ENCODE measurements around the gene ZSCAN12. TPM values are rescaled to one million over a fixed set of nuclear protein-coding genes. Genes with fewer than 3 reads are reported as not detected.

ZSCAN12 gene
- polyA plus RNA-seq, 1 donor (not counting 4 experiments of a cell fraction or from before 2014, with no cell fraction given): 4.0 TPM

GRCh38 chr6:28377879-28378278, 21.7 kb downstream of the ZSCAN12 start:
- Histone ChIP-seq H3K4me2 (ENCODE audit: control insufficient read depth, extremely low read depth, insufficient read depth, low read depth, low read length) (no peak overlapping the region), H3K27me3 (ENCODE audit: control insufficient read depth, extremely low read depth, insufficient read depth, low read length) (no peaks in the 10 kb centered on the region), H3K4me1 (ENCODE audit: control insufficient read depth, extremely low read depth, insufficient read depth, low read length) (no peaks in the 10 kb centered on the region), H3K79me2 (ENCODE audit: control insufficient read depth, insufficient read depth, low read length) (peaks cover 3% of the 10 kb centered on the region), H3K27ac (ENCODE audit: control insufficient read depth, insufficient read depth, low read length) (no peak overlapping the region), H3K9me1 (ENCODE audit: control insufficient read depth, extremely low read depth, insufficient read depth, low read length) (no peaks in the 10 kb centered on the region), H3K9ac (ENCODE audit: control insufficient read depth, extremely low read depth, insufficient read depth, low read length) (no peak overlapping the region), H3K9me3 (ENCODE audit: control insufficient read depth, low read depth, low read length) (no peaks in the 10 kb centered on the region), H2AFZ (ENCODE audit: control insufficient read depth, low read length) (no peak overlapping the region), H3K36me3 (ENCODE audit: control insufficient read depth in 2 of 2, extremely low read depth in 1 of 2, insufficient read depth in 2 of 2, low read length in 2 of 2) (peaks cover 3 to 12% of the 10 kb centered on the region in 2 experiments), H4K20me1 (ENCODE audit: control insufficient read depth, extremely low read depth, insufficient read depth, low read length) (no peaks in the 10 kb centered on the region), H3K4me3 (ENCODE audit: control insufficient read depth in 2 of 3, extremely low read depth in 1 of 3, insufficient read depth in 2 of 3, low read depth in 1 of 3, low read length in 3 of 3) (no peak overlapping the region)
- dilution Hi-C loops (cut with MboI; ENCODE audit: extremely low pct_ligation_motif_present, low sequenced_read_pairs): no loop called here
- DNase-seq (ENCODE audit: low read depth, low spot score) (no peak), FAIRE-seq (no peak)
- TF ChIP-seq EZH2 (IDR thresholded peaks at IDR 0.05; ENCODE audit: low read length) (no peak), CTCF (optimal IDR thresholded peaks at IDR 0.05 in 1 of 3, IDR thresholded peaks at IDR 0.05 in 1 of 3, conservative IDR thresholded peaks at IDR 0.05 in 1 of 3; ENCODE audit: extremely low read depth in 1 of 3, insufficient read depth in 2 of 3, low read length in 3 of 3) (no peak)

- FAIRE-seq: no peak
- no peaks in the 10 kb centered on the region for H3K27me3 ChIP-seq (ENCODE audit: control insufficient read depth, extremely low read depth, insufficient read depth, low read length)
Measured at GRCh38 chr6:28373925-28374324, 25.6 kb downstream of the ZSCAN12 start.

More at GRCh38 chr6:28373925-28374324, 25.6 kb downstream of the ZSCAN12 start:
- Histone ChIP-seq H3K79me2 (ENCODE audit: control insufficient read depth, insufficient read depth, low read length) (no peaks in the 10 kb centered on the region), H3K36me3 (ENCODE audit: control insufficient read depth in 2 of 2, extremely low read depth in 1 of 2, insufficient read depth in 2 of 2, low read length in 2 of 2) (no peaks in the 10 kb centered on the region), H3K4me2 (ENCODE audit: control insufficient read depth, extremely low read depth, insufficient read depth, low read depth, low read length) (no peak overlapping the region), H3K9me3 (ENCODE audit: control insufficient read depth, low read depth, low read length) (no peaks in the 10 kb centered on the region), H3K9me1 (ENCODE audit: control insufficient read depth, extremely low read depth, insufficient read depth, low read length) (no peaks in the 10 kb centered on the region), H3K4me3 (ENCODE audit: control insufficient read depth in 2 of 3, extremely low read depth in 1 of 3, insufficient read depth in 2 of 3, low read depth in 1 of 3, low read length in 3 of 3) (no peak overlapping the region), H3K27ac (ENCODE audit: control insufficient read depth, insufficient read depth, low read length) (no peak overlapping the region), H3K4me1 (ENCODE audit: control insufficient read depth, extremely low read depth, insufficient read depth, low read length) (no peaks in the 10 kb centered on the region), H2AFZ (ENCODE audit: control insufficient read depth, low read length) (no peak overlapping the region), H4K20me1 (ENCODE audit: control insufficient read depth, extremely low read depth, insufficient read depth, low read length) (no peaks in the 10 kb centered on the region), H3K9ac (ENCODE audit: control insufficient read depth, extremely low read depth, insufficient read depth, low read length) (no peak overlapping the region)
- dilution Hi-C loops (cut with MboI; ENCODE audit: extremely low pct_ligation_motif_present, low sequenced_read_pairs): no loop called here
- DNase-seq (ENCODE audit: low read depth, low spot score): no peak
- TF ChIP-seq EZH2 (IDR thresholded peaks at IDR 0.05; ENCODE audit: low read length) (no peak), CTCF (optimal IDR thresholded peaks at IDR 0.05 in 1 of 3, IDR thresholded peaks at IDR 0.05 in 1 of 3, conservative IDR thresholded peaks at IDR 0.05 in 1 of 3; ENCODE audit: extremely low read depth in 1 of 3, insufficient read depth in 2 of 3, low read length in 3 of 3) (no peak)

All from keratinocyte (primary cell).